Measurements from ENCODE around the gene CCDC24. TPM values are rescaled to one million over a fixed set of nuclear protein-coding genes. Genes with fewer than 3 reads are reported as not detected.

The CCDC24 gene
- total and polyA plus RNA-seq, 2 donors (not counting 3 experiments of a cell fraction or from before 2014, with no cell fraction given), result 2.2 to 3.1 TPM

GRCh38 chr1:44034976-44035716, 43.7 kb downstream of the CCDC24 start:
- POLR2A ChIA-PET, result no interaction called here
- dilution Hi-C loops (cut with MboI; ENCODE audit: extremely low pct_ligation_motif_present, low sequenced_read_pairs), result no loop called here
- H2AFZ ChIP-seq (ENCODE audit: low read depth, low read length), result no peak overlapping the region

DNA sequence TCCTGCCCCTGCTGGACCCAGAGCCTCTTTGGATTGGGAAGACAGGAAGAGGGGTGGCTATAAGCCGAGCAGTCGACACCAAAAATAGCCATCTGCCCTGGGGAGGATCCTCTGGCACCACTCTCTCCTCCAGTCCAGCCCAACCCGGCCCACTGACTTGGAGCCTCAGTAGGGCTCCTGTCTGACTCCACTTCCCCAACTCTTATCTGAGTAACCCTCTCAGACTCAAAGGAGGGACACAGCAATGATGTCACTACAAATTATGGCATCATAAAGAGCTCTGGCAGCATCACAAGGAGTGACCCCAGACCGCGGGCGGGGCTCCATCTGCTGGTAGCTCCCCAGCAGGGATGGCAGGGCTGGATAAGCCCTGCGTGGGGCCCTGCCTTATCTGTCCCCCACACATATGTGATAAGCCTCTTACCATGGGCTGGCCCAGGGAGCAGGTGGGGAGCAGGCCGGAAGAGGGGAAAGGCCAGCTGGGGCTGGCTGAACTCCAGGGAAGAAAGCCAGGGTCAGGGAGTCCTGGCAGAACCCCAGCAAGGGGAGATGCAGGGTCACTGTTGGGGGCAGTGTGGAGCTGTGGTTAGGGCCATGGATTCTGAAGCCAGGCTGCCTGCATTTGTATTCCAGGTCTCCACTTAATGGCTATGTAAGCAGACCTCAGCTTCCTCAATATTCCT, 44.5 kb downstream of the CCDC24 start:
- Histone ChIP-seq H3K27ac (ENCODE audit: insufficient read depth, low read depth, low read length) (no peak overlapping the region), H3K36me3 (ENCODE audit: control insufficient read depth in 2 of 2, extremely low read depth in 1 of 2, insufficient read depth in 2 of 2, low read length in 2 of 2) (no peaks in the 10 kb centered on the region), H3K79me2 (ENCODE audit: control insufficient read depth, insufficient read depth, low read length) (no peaks in the 10 kb centered on the region), H3K9ac (replicated peaks; ENCODE audit: extremely low read depth, insufficient read depth, low read length) (no peak overlapping the region), H3K4me1 (ENCODE audit: control insufficient read depth, extremely low read depth, insufficient read depth, low read length) (no peaks in the 10 kb centered on the region), H3K4me2 (ENCODE audit: insufficient read depth, low read length) (no peak overlapping the region), H3K9me1 (replicated peaks; ENCODE audit: control insufficient read depth, extremely low read depth, insufficient read depth, low read length) (no peaks in the 10 kb centered on the region), H3K4me3 (replicated peaks in 1 of 3; ENCODE audit: insufficient read depth in 1 of 3, low read depth in 1 of 3, low read length in 3 of 3) (no peak overlapping the region), H4K20me1 (replicated peaks; ENCODE audit: control insufficient read depth, extremely low read depth, insufficient read depth, low read length) (no peaks in the 10 kb centered on the region), H3K9me3 (replicated peaks; ENCODE audit: control insufficient read depth, insufficient read depth, low read length) (no peaks in the 10 kb centered on the region), H2AFZ (ENCODE audit: low read depth, low read length) (no peak overlapping the region), H3K27me3 (ENCODE audit: control insufficient read depth in 2 of 2, insufficient read depth in 2 of 2, low read length in 2 of 2) (peaks cover 0 to under 1% of the 10 kb centered on the region in 2 experiments)
- intact Hi-C loops (cut with micrococcal nuclease) (loop anchor here (1.0 to 5.0 kb wide), 3 partner anchors 31 to 324 kb away; no protein-coding TSS in a partner anchor), dilution Hi-C loops (cut with MboI; ENCODE audit: extremely low pct_ligation_motif_present, low sequenced_read_pairs) (no loop called here)
- POLR2A ChIA-PET, result no interaction called here
- CTCF ChIA-PET, result interaction anchor here (0.6 to 4.8 kb wide), 13 partner anchors 9 to 325 kb away, joined by 3 to 101 read pairs (median 5); partner anchors contain the start of gene ATP6V0B
- FAIRE-seq (no peak), DNase-seq (ENCODE audit: low read depth, low spot score) (no peak)
- no TSS peak for BruUV-seq (replicated peaks)
- TF ChIP-seq, protein P1, sequence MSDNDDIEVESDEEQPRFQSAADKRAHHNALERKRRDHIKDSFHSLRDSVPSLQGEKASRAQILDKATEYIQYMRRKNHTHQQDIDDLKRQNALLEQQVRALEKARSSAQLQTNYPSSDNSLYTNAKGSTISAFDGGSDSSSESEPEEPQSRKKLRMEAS (IDR thresholded peaks at IDR 0.05; ENCODE audit: insufficient read depth, insufficient read length), result no peak
- no peak for TF ChIP-seq EZH2 (IDR thresholded peaks at IDR 0.05; ENCODE audit: borderline replicate concordance, low read depth, low read length, severe bottlenecking)
- no peak for TF ChIP-seq FOS (IDR thresholded peaks at IDR 0.05; ENCODE audit: borderline replicate concordance, insufficient read depth, low read length)
- TF ChIP-seq GATA2 (IDR thresholded peaks at IDR 0.05; ENCODE audit: insufficient read depth, insufficient read length, low read depth, low read length), result no peak
- TF ChIP-seq POLR2A (IDR thresholded peaks at IDR 0.05; ENCODE audit: low read depth, low read length), result no peak
- TF ChIP-seq MYC (IDR thresholded peaks at IDR 0.05; ENCODE audit: low read depth, low read length), result no peak
- TF ChIP-seq JUN (IDR thresholded peaks at IDR 0.05; ENCODE audit: borderline replicate concordance, insufficient read depth, insufficient read length, low read depth), result no peak
- no peak for TF ChIP-seq POLR2AphosphoS5 (IDR thresholded peaks at IDR 0.05; ENCODE audit: insufficient read depth, low read depth, low read length)
- no peak for TF ChIP-seq CTCF (IDR thresholded peaks at IDR 0.05; ENCODE audit: extremely low read depth in 1 of 2, insufficient read depth in 1 of 2, low read depth in 1 of 2, low read length in 2 of 2)

More at GRCh38 chr1:44034976-44035716, 43.7 kb downstream of the CCDC24 start:
- intact Hi-C loops (cut with micrococcal nuclease), result loop anchor here (5.0 kb wide), 2 partner anchors 43 to 323 kb away; partner anchors contain the start of gene CCDC24
- no peak for FAIRE-seq
- no peak for TF ChIP-seq POLR2A (IDR thresholded peaks at IDR 0.05; ENCODE audit: low read depth, low read length)
- Histone ChIP-seq H3K79me2 (ENCODE audit: control insufficient read depth, insufficient read depth, low read length) (no peaks in the 10 kb centered on the region), H3K9ac (replicated peaks; ENCODE audit: extremely low read depth, insufficient read depth, low read length) (no peak overlapping the region), H3K4me2 (ENCODE audit: insufficient read depth, low read length) (no peak overlapping the region), H3K27me3 (ENCODE audit: control insufficient read depth in 2 of 2, insufficient read depth in 2 of 2, low read length in 2 of 2) (no peaks in the 10 kb centered on the region), H3K27ac (ENCODE audit: insufficient read depth, low read depth, low read length) (no peak overlapping the region), H4K20me1 (replicated peaks; ENCODE audit: control insufficient read depth, extremely low read depth, insufficient read depth, low read length) (no peaks in the 10 kb centered on the region), H3K4me1 (ENCODE audit: control insufficient read depth, extremely low read depth, insufficient read depth, low read length) (peaks cover 2% of the 10 kb centered on the region), H3K4me3 (replicated peaks in 1 of 3; ENCODE audit: insufficient read depth in 1 of 3, low read depth in 1 of 3, low read length in 3 of 3) (no peak overlapping the region), H3K9me1 (replicated peaks; ENCODE audit: control insufficient read depth, extremely low read depth, insufficient read depth, low read length) (no peaks in the 10 kb centered on the region), H3K9me3 (replicated peaks; ENCODE audit: control insufficient read depth, insufficient read depth, low read length) (no peaks in the 10 kb centered on the region), H3K36me3 (ENCODE audit: control insufficient read depth in 2 of 2, extremely low read depth in 1 of 2, insufficient read depth in 2 of 2, low read length in 2 of 2) (no peaks in the 10 kb centered on the region)
- BruUV-seq (replicated peaks), result no TSS peak
- no peak for DNase-seq (ENCODE audit: low read depth, low spot score)
- CTCF ChIA-PET, result interaction anchor here (1.6 to 4.8 kb wide), 4 partner anchors 13 to 272 kb away, joined by 5 to 101 read pairs (median 45); no protein-coding TSS in a partner anchor

All from endothelial cell of umbilical vein (primary cell).